ENCODE data around the gene ARSG.
"Not testable (repeated sequence)": the region's sequence is repeated elsewhere in the genome, so short reads cannot be mapped to it uniquely, and the experiment has no call there.

The ARSG gene

GRCh38 chr17:68399638-68400403, 108.5 kb downstream of the ARSG start:
- DNase-seq, result no peak

GRCh38 chr17:68400404-68400735, 109.1 kb downstream of the ARSG start:
- DNase-seq, result no peak

GRCh38 chr17:68401288-68401687, 110.0 kb downstream of the ARSG start:
- no peak for DNase-seq

- no peak for DNase-seq
Observed at GRCh38 chr17:68403122-68403521, 111.8 kb downstream of the ARSG start.

GRCh38 chr17:68403837-68404236, 112.5 kb downstream of the ARSG start:
- DNase-seq, result not testable (repeated sequence)

- DNase-seq, result not testable (repeated sequence)
Observed at GRCh38 chr17:68407656-68408055, 116.4 kb downstream of the ARSG start.

- DNase-seq, result not testable (repeated sequence)
Observed at GRCh38 chr17:68413597-68414560, 122.6 kb downstream of the ARSG start.

GRCh38 chr17:68414901-68415300, 123.6 kb downstream of the ARSG start:
- not testable (repeated sequence) for DNase-seq

GRCh38 chr17:68417317-68417716, 126.0 kb downstream of the ARSG start:
- DNase-seq, result no peak

GRCh38 chr17:68418876-68419275, 127.6 kb downstream of the ARSG start:
- DNase-seq, result no peak

GRCh38 chr17:68420065-68420464, 128.8 kb downstream of the ARSG start:
- DNase-seq, result no peak

GRCh38 chr17:68421486-68421885, 130.2 kb downstream of the ARSG start:
- no peak for DNase-seq

- no peak for DNase-seq
Observed at GRCh38 chr17:68422821-68423220, 131.5 kb downstream of the ARSG start.

- no peak for DNase-seq
Observed at GRCh38 chr17:68423251-68423650, 132.0 kb downstream of the ARSG start.

GRCh38 chr17:68424203-68424602, 132.9 kb downstream of the ARSG start:
- no peak for DNase-seq

- DNase-seq, result no peak
Observed at GRCh38 chr17:68424861-68425260, 133.6 kb downstream of the ARSG start.

- no peak for DNase-seq
Observed at GRCh38 chr17:68425979-68426378, 134.7 kb downstream of the ARSG start.

- DNase-seq, result no peak
Observed at GRCh38 chr17:68427575-68427974, 136.3 kb downstream of the ARSG start.

- peak; percentile 88 for DNase-seq
Observed at GRCh38 chr17:68428498-68429172, 137.3 kb downstream of the ARSG start.

GRCh38 chr17:68429881-68430280, 138.6 kb downstream of the ARSG start:
- DNase-seq, result no peak

GRCh38 chr17:68431045-68431608, 139.8 kb downstream of the ARSG start:
- DNase-seq, result no peak

- DNase-seq, result no peak
Observed at GRCh38 chr17:68431661-68432071, 140.4 kb downstream of the ARSG start.

Measured in NCI-H1092 (cell line).